Measurements from ENCODE around the gene TMEM176B. TPM values are rescaled to one million over a fixed set of nuclear protein-coding genes. Genes with fewer than 3 reads are reported as not detected.

Gene TMEM176B
- total and polyA plus RNA-seq, 2 donors (not counting 3 experiments of a cell fraction or from before 2014, with no cell fraction given): 0.23 TPM; not detected in 1

- no peaks in the 10 kb centered on the region for H3K9me3 ChIP-seq (replicated peaks; ENCODE audit: control insufficient read depth, insufficient read depth, low read length)
- POLR2A ChIA-PET: no interaction called here
- peaks cover 0 to 14% of the 10 kb centered on the region in 2 experiments for H3K36me3 ChIP-seq (ENCODE audit: control insufficient read depth in 2 of 2, extremely low read depth in 1 of 2, insufficient read depth in 2 of 2, low read length in 2 of 2)
- CTCF ChIA-PET: interaction anchor here (1.2 to 1.5 kb wide), 2 partner anchors 10 to 296 kb away, joined by 4 to 5 read pairs; no protein-coding TSS in a partner anchor
- no peaks in the 10 kb centered on the region for H3K4me1 ChIP-seq (ENCODE audit: control insufficient read depth, extremely low read depth, insufficient read depth, low read length)
- DNase-seq (ENCODE audit: low read depth, low spot score) (no peak), FAIRE-seq (no peak)
- dilution Hi-C loops (cut with MboI; ENCODE audit: extremely low pct_ligation_motif_present, low sequenced_read_pairs) (no loop called here), intact Hi-C loops (cut with micrococcal nuclease) (no loop called here)
- TF ChIP-seq JUN (IDR thresholded peaks at IDR 0.05; ENCODE audit: borderline replicate concordance, insufficient read depth, insufficient read length, low read depth) (no peak), POLR2A (IDR thresholded peaks at IDR 0.05; ENCODE audit: low read depth, low read length) (no peak), EZH2 (IDR thresholded peaks at IDR 0.05; ENCODE audit: borderline replicate concordance, low read depth, low read length, severe bottlenecking) (no peak), MAX (IDR thresholded peaks at IDR 0.05; ENCODE audit: insufficient read depth, insufficient read length) (no peak)
- H3K4me3 ChIP-seq (replicated peaks in 1 of 3; ENCODE audit: insufficient read depth in 1 of 3, low read depth in 1 of 3, low read length in 3 of 3): no peak overlapping the region
- BruUV-seq (replicated peaks): no TSS peak
- H3K27me3 ChIP-seq (ENCODE audit: control insufficient read depth in 2 of 2, insufficient read depth in 2 of 2, low read length in 2 of 2): no peaks in the 10 kb centered on the region
- no peak overlapping the region for H3K4me2 ChIP-seq (ENCODE audit: insufficient read depth, low read length)
- H4K20me1 ChIP-seq (replicated peaks; ENCODE audit: control insufficient read depth, extremely low read depth, insufficient read depth, low read length): no peaks in the 10 kb centered on the region
- H3K9ac ChIP-seq (replicated peaks; ENCODE audit: extremely low read depth, insufficient read depth, low read length): no peak overlapping the region
- H3K27ac ChIP-seq (ENCODE audit: insufficient read depth, low read depth, low read length): no peak overlapping the region
- H2AFZ ChIP-seq (ENCODE audit: low read depth, low read length): no peak overlapping the region
- H3K79me2 ChIP-seq (ENCODE audit: control insufficient read depth, insufficient read depth, low read length): no peaks in the 10 kb centered on the region
- no peaks in the 10 kb centered on the region for H3K9me1 ChIP-seq (replicated peaks; ENCODE audit: control insufficient read depth, extremely low read depth, insufficient read depth, low read length)
These were observed 55.1 kb downstream of the TMEM176B start for GRCh38 chr7:150745086-150745485.

- FAIRE-seq (no peak), DNase-seq (ENCODE audit: low read depth, low spot score) (no peak)
- H3K9ac ChIP-seq (replicated peaks; ENCODE audit: extremely low read depth, insufficient read depth, low read length): no peak overlapping the region
- no peaks in the 10 kb centered on the region for H3K27me3 ChIP-seq (ENCODE audit: control insufficient read depth in 2 of 2, insufficient read depth in 2 of 2, low read length in 2 of 2)
- no peaks in the 10 kb centered on the region for H3K9me1 ChIP-seq (replicated peaks; ENCODE audit: control insufficient read depth, extremely low read depth, insufficient read depth, low read length)
- ChIA-PET CTCF (interaction anchor here (1.2 to 1.5 kb wide), 3 partner anchors 21 to 295 kb away, joined by 3 to 5 read pairs (median 5); no protein-coding TSS in a partner anchor), POLR2A (no interaction called here)
- peaks cover 0 to 14% of the 10 kb centered on the region in 2 experiments for H3K36me3 ChIP-seq (ENCODE audit: control insufficient read depth in 2 of 2, extremely low read depth in 1 of 2, insufficient read depth in 2 of 2, low read length in 2 of 2)
- H3K4me3 ChIP-seq (replicated peaks in 1 of 3; ENCODE audit: insufficient read depth in 1 of 3, low read depth in 1 of 3, low read length in 3 of 3): no peak overlapping the region
- peaks cover 6% of the 10 kb centered on the region for H3K4me1 ChIP-seq (ENCODE audit: control insufficient read depth, extremely low read depth, insufficient read depth, low read length)
- dilution Hi-C loops (cut with MboI; ENCODE audit: extremely low pct_ligation_motif_present, low sequenced_read_pairs): no loop called here
- no peak overlapping the region for H3K27ac ChIP-seq (ENCODE audit: insufficient read depth, low read depth, low read length)
- H4K20me1 ChIP-seq (replicated peaks; ENCODE audit: control insufficient read depth, extremely low read depth, insufficient read depth, low read length): no peaks in the 10 kb centered on the region
- H3K4me2 ChIP-seq (ENCODE audit: insufficient read depth, low read length): no peak overlapping the region
- no TSS peak for BruUV-seq (replicated peaks)
- TF ChIP-seq FOS (IDR thresholded peaks at IDR 0.05; ENCODE audit: borderline replicate concordance, insufficient read depth, low read length): no peak
- TF ChIP-seq MYC (IDR thresholded peaks at IDR 0.05; ENCODE audit: low read depth, low read length): no peak
- no peak for TF ChIP-seq POLR2AphosphoS5 (IDR thresholded peaks at IDR 0.05; ENCODE audit: insufficient read depth, low read depth, low read length)
- TF ChIP-seq GATA2 (IDR thresholded peaks at IDR 0.05; ENCODE audit: insufficient read depth, insufficient read length, low read depth, low read length): no peak
- TF ChIP-seq EZH2 (IDR thresholded peaks at IDR 0.05; ENCODE audit: borderline replicate concordance, low read depth, low read length, severe bottlenecking): no peak
- no peak for TF ChIP-seq MAX (IDR thresholded peaks at IDR 0.05; ENCODE audit: insufficient read depth, insufficient read length)
- no peak for TF ChIP-seq CTCF (IDR thresholded peaks at IDR 0.05; ENCODE audit: extremely low read depth in 1 of 2, insufficient read depth in 1 of 2, low read depth in 1 of 2, low read length in 2 of 2)
- TF ChIP-seq POLR2A (IDR thresholded peaks at IDR 0.05; ENCODE audit: low read depth, low read length): no peak
- TF ChIP-seq JUN (IDR thresholded peaks at IDR 0.05; ENCODE audit: borderline replicate concordance, insufficient read depth, insufficient read length, low read depth): no peak
- H2AFZ ChIP-seq (ENCODE audit: low read depth, low read length): no peak overlapping the region
- intact Hi-C loops (cut with micrococcal nuclease): no loop called here
- no peaks in the 10 kb centered on the region for H3K9me3 ChIP-seq (replicated peaks; ENCODE audit: control insufficient read depth, insufficient read depth, low read length)
- no peaks in the 10 kb centered on the region for H3K79me2 ChIP-seq (ENCODE audit: control insufficient read depth, insufficient read depth, low read length)
These were observed 56.0 kb downstream of the TMEM176B start for GRCh38 chr7:150744041-150744656.
